K562 (cell line): ENCODE data around the gene ATP6V0D1.

Experiments used
- RAD21 ChIP-seq, 2 experiments: fragments of 250-450 bp in 1 of 2; fragments of 450-650 bp in 1 of 2; sonication (Bioruptor Pico) in 1 of 2; formaldehyde crosslinking in 1 of 2; IDR thresholded peaks in 1 of 2; conservative IDR thresholded peaks in 1 of 2; 2 replicates each; pipeline versions ENCODE4 v1.4.0 to v1.8.0; 2020 to 2022; ENCODE audit warnings: mild to moderate bottlenecking in 2 of 2, moderate library complexity in 1 of 2
- SRSF9 ChIP-seq: fragments of 200-400 bp; formaldehyde crosslinking; IDR thresholded peaks from 2 replicates; pipeline ENCODE4 v1.6.1; 2017; ENCODE audit warnings: low read depth, low read length, borderline replicate concordance
- TF ChIP-seq, protein P1 (sequence below), 3 experiments: IDR thresholded peaks in 2 of 3; conservative IDR thresholded peaks in 1 of 3; 2 replicates each; pipeline ENCODE4 v1.5.1; 2011 to 2012; ENCODE audit warnings: low read length in 3 of 3, mild to moderate bottlenecking in 3 of 3, control low read depth in 2 of 3, improper control_type of control experiment in 1 of 3, inconsistent platforms in 1 of 3, low read depth in 1 of 3, mixed read lengths in 1 of 3, moderate library complexity in 1 of 3; ENCODE audit not compliant: insufficient read depth in 2 of 3

DNA sequence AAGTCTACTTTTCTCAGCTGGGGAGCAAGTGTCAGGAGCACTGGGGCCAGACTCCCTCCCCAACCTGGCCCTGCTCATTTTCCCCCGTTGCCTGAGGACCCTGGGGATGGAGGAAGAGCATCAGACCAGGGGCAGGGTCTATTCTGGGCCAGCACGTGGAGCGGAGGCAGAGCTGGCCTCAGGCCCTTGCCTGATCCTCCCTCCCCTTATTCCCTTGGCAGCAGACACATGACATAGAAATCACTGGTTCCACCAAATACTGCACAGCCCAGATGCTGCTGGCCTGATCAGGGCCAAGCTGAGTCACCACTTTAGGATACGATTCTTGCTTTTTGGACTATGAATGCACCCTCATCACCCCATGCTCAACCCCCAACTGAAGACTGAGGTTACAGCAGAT, 18.1 kb upstream of the ATP6V0D1 start:
- TF ChIP-seq, protein P1, sequence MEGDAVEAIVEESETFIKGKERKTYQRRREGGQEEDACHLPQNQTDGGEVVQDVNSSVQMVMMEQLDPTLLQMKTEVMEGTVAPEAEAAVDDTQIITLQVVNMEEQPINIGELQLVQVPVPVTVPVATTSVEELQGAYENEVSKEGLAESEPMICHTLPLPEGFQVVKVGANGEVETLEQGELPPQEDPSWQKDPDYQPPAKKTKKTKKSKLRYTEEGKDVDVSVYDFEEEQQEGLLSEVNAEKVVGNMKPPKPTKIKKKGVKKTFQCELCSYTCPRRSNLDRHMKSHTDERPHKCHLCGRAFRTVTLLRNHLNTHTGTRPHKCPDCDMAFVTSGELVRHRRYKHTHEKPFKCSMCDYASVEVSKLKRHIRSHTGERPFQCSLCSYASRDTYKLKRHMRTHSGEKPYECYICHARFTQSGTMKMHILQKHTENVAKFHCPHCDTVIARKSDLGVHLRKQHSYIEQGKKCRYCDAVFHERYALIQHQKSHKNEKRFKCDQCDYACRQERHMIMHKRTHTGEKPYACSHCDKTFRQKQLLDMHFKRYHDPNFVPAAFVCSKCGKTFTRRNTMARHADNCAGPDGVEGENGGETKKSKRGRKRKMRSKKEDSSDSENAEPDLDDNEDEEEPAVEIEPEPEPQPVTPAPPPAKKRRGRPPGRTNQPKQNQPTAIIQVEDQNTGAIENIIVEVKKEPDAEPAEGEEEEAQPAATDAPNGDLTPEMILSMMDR (IDR thresholded peaks at IDR 0.05 in 2 of 3, conservative IDR thresholded peaks at IDR 0.05 in 1 of 3; ENCODE audit: insufficient read depth in 2 of 3, low read depth in 1 of 3, low read length in 3 of 3), result no peak
- TF ChIP-seq RAD21 (CRISPR knock-in tag; conservative IDR thresholded peaks at IDR 0.05 in 1 of 2, IDR thresholded peaks at IDR 0.05 in 1 of 2), result no peak
- no peak for TF ChIP-seq SRSF9
